NB4 (cell line): Measurements from ENCODE around the gene PRRC2B.

ENCODE experiments used
- DNase-seq: peaks from one replicate; pipeline ENCODE4 v3.0.0; 2010; ENCODE audit warnings: low read depth
- H3K4me3 ChIP-seq: one replicate; pipeline ENCODE4 v1.5.1; 2011; ENCODE audit warnings: mild to moderate bottlenecking, low read depth, low read length, moderate library complexity
- CTCF ChIP-seq: IDR thresholded peaks from one replicate; pipeline ENCODE4 v1.5.1; 2012; ENCODE audit warnings: low read depth, low read length
- MAX ChIP-seq: IDR thresholded peaks from 2 replicates; pipeline ENCODE4 v1.6.1; 2011; ENCODE audit warnings: low read depth, low read length
- MYC ChIP-seq: IDR thresholded peaks from 2 replicates; pipeline ENCODE4 v1.6.1; 2011; ENCODE audit warnings: low read depth, low read length
- POLR2A ChIP-seq: IDR thresholded peaks from 2 replicates; pipeline ENCODE4 v1.6.1; 2011; ENCODE audit warnings: mild to moderate bottlenecking; ENCODE audit not compliant: insufficient read length; ENCODE audit errors: extremely low read depth

The PRRC2B gene

GRCh38 chr9:131426545-131426944 is 32.7 kb downstream of the PRRC2B start:
- TF ChIP-seq MYC (no peak), POLR2A (no peak), MAX (no peak), CTCF (no peak)

GRCh38 chr9:131429121-131430012 is 35.5 kb downstream of the PRRC2B start:
- DNase-seq, result no peak
- no peak for TF ChIP-seq CTCF
- TF ChIP-seq MYC, result no peak
- TF ChIP-seq POLR2A, result no peak
- no peak for TF ChIP-seq MAX
- H3K4me3 ChIP-seq, result no peak overlapping the region

More at GRCh38 chr9:131426545-131426944, 32.7 kb downstream of the PRRC2B start:
- DNase-seq, result no peak
- no peak overlapping the region for H3K4me3 ChIP-seq

- TF ChIP-seq MYC (no peak), MAX (no peak), POLR2A (no peak), CTCF (no peak)
- H3K4me3 ChIP-seq, result no peak overlapping the region
- no peak for DNase-seq
Observed at GRCh38 chr9:131432050-131432449, 38.2 kb downstream of the PRRC2B start.

- TF ChIP-seq CTCF (no peak), POLR2A (no peak), MYC (no peak), MAX (no peak)
- H3K4me3 ChIP-seq, result no peak overlapping the region
- no peak for DNase-seq
Observed at GRCh38 chr9:131432597-131433301, 38.9 kb downstream of the PRRC2B start.

GRCh38 chr9:131433302-131433854 is 39.5 kb downstream of the PRRC2B start:
- DNase-seq, result no peak
- H3K4me3 ChIP-seq, result no peak overlapping the region
- TF ChIP-seq MAX, result no peak
- TF ChIP-seq CTCF, result no peak
- no peak for TF ChIP-seq MYC
- no peak for TF ChIP-seq POLR2A
